NCI-H82 treated with DMSO at 0.1 percent for 48 hours (cell line): ENCODE results near the gene ZNF138.

Source experiments
- DNase-seq: peaks from one replicate; lab custom pipeline; 2025; ENCODE audit not compliant: unreplicated experiment; lab: John Stamatoyannopoulos, UW

Gene ZNF138

GRCh38 chr7:64875258-64875657 lies 81.0 kb downstream of the ZNF138 start:
- DNase-seq = no peak

GRCh38 chr7:64875658-64876406 lies 81.6 kb downstream of the ZNF138 start:
- no peak for DNase-seq

- DNase-seq = peak; percentile 7
Measured at GRCh38 chr7:64876792-64877713, 82.8 kb downstream of the ZNF138 start.

GRCh38 chr7:64877714-64878610 lies 83.7 kb downstream of the ZNF138 start:
- DNase-seq = no peak

- no peak for DNase-seq
Measured at GRCh38 chr7:64878684-64879083, 84.5 kb downstream of the ZNF138 start.

GRCh38 chr7:64879086-64879730 lies 85.0 kb downstream of the ZNF138 start:
- DNase-seq = no peak

GRCh38 chr7:64879800-64880199 lies 85.6 kb downstream of the ZNF138 start:
- no peak for DNase-seq

GRCh38 chr7:64880322-64881297 lies 86.4 kb downstream of the ZNF138 start:
- DNase-seq = no peak

- DNase-seq = no peak
Measured at GRCh38 chr7:64881461-64882287, 87.4 kb downstream of the ZNF138 start.

- no peak for DNase-seq
Measured at GRCh38 chr7:64882341-64883112, 88.3 kb downstream of the ZNF138 start.
